HG02852 (cell line): ENCODE data around the gene CST9.
A peak's percentile ranks its signal among the peaks of the same experiment; 100 is the strongest.
"Not testable (repeated sequence)": the region's sequence is repeated elsewhere in the genome, so short reads cannot be mapped to it uniquely, and the experiment has no call there.

Experiments
- ATAC-seq: cut with Tn5 transposase; IDR thresholded peaks from one replicate; pipeline ENCODE4 v1.9.1; 2021; ENCODE audit warnings: mild to moderate bottlenecking, moderate library complexity; ENCODE audit not compliant: unreplicated experiment

Gene CST9

DNA sequence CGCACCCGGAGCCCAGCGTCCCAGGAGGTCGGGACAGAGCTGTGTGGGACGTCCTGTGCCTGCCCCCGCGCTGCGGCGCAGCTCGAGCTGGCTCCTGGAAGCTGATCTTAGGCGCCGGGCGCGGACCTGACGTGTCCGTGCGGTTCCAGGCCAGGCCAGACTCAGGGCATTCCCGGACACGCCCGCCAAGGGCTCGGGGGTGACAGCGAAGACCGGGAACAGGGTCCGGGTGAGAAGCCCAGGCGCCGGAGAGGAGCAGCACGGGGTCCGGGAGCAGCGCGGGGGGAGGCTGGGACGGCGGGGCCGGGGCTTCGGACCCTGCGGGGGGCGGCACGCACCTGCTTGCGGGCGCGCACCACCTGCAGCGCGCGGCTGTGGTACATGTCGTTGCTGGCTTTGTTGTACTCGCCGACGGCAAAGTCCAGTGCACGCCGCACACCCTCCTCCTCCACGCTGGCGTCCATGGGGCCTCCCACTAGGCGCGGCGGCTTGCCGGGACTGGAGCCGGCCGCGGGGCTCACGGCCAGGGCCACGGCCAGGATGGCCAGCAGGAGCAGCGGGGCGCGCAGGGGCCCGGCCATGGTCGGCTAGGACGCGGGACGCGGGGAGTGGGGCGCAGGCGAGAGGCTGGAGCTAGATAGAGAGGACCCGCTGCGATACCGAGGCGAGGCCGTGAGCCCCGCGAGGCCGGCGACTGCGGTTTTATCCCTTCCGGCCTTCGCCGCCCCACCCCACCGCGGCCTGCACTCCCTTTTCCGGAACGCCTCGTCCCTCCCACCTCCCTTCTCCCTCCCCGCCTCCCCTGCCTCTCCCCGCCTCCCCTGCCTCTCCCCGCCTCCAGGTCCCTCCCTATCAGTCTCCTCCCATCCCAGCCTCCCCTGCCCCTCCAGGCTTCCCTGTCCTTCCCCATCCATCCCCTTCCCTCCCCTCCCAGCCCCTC, 31.8 kb upstream of the CST9 start, which contains the start of gene CST3:
TSS of gene CST3 (minus strand) at position 674 of the 940 bp plus-strand sequence. CDS start at position 581, 93 bp downstream.
- peak; percentile 60 for ATAC-seq

DNA sequence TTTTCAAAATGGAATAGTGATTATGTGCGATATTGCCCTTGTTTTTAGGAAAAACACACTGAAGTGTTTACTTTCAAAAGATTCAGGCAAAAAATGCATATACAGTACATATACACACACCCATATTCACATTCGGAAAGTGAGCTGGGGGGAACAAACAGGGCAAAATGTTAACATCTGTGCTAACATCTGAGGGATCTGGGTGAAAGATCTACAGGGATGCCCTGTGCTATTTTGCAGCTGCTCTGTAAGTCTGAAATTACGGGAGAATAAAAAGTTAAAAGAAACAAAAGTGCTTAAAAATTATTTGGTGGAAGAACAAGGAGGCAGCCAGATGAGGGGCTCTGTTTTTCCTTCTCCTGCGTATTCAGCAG, 31.2 kb upstream of the CST9 start:
- ATAC-seq = peak; percentile 3

DNA sequence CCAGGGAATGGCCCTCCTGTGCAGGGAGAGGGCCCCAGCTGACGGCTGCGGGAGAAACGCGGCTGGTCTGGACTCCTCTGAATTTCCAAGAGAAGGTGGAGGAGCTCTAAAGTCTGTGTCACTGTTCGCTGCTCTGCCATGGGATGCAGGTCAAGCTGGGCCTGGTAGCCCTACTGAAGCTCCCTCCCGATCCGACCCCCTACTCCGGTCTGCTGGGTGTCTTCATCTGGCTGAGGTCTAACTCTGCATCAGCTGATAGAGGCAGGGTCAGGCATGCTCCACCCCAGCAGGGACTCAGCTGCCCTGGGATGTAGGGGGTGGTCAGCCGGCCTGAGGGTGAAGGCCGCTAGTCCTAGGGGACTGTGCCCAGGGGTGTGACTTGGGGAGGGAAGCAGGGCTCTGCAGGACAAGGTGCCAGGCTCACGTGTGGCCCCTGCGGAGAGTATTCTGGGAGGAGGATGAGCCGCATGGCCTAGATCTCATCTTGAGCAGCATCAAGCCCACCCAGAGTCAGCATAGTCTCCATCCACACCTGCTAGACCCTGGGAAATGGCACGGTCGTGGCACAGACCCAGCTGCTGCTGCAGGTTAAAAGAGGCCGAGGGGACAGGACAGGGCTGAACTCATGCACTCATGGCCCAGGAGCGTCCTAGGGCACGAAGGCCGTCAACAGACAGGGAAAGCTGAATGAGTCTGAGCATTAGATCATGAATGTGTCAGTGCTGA, 30.6 kb upstream of the CST9 start:
- ATAC-seq = no peak

GRCh38 chr20:23635768-23636090, 30.0 kb upstream of the CST9 start:
- not testable (repeated sequence) for ATAC-seq

GRCh38 chr20:23634985-23635767, 29.5 kb upstream of the CST9 start:
- ATAC-seq = no peak

DNA sequence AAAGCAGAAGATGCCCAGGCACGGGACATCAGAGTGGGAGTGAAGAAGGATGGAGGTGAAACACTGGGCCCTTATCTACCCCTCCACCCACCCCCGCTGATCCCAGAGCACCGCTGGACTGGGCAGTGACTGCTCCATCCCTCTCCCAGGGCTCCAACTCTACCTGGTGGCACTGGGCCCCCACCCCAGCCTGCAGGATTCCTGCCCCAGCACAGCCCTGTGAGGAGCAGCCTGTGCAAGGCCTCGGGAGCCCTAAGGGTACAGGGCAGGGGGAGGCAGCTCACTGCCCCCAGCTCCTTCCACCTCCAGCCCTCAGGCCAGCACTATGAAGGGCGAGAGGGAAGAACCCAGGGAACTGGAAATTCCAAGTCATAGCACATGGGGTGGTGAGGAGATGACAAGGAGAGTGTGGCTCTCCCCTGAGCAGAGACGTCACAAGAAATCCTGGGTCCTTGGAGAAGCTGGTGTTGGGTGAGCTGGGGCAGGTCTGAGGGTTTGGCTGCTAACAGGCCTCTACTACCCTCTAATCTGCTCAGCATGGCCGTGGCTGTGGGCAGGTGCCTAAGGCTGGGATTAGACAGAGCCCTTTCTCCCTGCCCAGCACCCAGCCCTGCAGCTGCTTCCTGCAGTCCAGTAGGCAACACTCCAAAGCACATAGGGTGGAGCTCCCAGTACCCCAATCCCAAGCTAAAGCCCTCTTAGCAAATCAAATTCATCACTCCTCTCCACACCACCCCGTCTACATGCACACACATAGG, 28.5 kb upstream of the CST9 start:
- ATAC-seq = no peak

- ATAC-seq = no peak
These were observed 27.2 kb upstream of the CST9 start for GRCh38 chr20:23632711-23633573.

GRCh38 chr20:23631981-23632710, 26.4 kb upstream of the CST9 start:
- no peak for ATAC-seq

- no peak for ATAC-seq
These were observed 25.6 kb upstream of the CST9 start for GRCh38 chr20:23631226-23631822.

DNA sequence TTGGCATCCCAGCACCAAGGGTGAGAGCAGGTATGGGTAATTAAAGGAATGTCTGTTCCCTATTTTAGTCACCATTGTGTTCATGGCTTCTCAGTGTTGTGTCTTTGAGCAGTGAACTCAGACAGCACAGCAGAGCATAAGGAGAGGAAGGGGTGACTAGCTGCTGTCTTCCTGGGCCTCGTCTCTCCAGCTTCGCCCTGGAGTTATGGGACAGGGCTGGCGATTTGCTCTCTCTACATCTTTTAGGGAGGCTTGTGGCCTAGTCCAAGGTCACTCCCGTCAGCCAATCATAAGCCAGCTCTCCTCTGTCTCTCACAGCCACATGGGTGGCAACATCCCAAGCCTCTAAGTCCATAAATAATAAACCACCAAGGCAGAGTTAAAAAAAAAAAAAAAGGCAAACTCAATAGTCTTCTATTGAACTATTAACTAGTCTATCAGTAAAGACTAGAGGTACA, 24.7 kb upstream of the CST9 start:
- ATAC-seq = no peak

DNA sequence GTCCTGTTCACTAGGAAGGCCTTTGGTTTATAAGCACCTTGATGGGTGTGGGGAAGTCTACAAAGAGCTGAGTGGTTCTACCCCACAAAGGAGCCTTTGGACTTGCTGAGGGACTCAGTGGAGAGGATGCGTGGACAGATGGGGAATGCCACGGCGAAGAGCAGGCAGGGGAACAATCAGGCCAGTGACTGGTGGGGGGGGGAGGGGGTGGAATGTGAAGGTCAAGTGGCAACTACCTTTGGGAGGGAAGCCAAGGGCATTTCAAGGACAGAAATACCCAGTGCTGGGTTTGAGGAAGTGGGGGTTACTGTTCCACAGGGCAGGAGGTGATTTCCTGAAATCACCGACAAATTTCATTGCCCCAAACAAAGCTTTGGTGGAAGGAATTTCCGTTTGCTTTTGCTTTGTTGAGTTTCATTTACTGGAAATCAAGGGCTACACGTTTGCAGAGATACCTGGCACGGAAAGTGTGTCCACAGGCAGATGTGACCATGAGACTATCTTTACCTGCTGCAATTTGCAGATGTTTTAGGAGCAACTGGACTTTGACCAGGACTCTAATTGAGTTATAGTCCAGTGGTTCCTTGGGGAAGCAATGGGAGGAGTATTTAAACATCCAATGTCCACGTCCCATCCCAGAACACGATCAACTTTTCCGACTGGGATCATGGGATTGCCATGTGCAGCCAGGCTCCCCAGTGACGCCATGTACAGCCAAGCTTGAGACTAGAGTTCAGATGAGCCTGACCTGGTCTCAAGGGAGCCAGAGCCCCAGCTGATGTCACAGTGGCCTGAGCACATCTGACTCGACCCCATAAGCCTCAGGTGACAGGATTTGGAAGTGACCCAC, 24.1 kb upstream of the CST9 start:
- ATAC-seq = no peak

DNA sequence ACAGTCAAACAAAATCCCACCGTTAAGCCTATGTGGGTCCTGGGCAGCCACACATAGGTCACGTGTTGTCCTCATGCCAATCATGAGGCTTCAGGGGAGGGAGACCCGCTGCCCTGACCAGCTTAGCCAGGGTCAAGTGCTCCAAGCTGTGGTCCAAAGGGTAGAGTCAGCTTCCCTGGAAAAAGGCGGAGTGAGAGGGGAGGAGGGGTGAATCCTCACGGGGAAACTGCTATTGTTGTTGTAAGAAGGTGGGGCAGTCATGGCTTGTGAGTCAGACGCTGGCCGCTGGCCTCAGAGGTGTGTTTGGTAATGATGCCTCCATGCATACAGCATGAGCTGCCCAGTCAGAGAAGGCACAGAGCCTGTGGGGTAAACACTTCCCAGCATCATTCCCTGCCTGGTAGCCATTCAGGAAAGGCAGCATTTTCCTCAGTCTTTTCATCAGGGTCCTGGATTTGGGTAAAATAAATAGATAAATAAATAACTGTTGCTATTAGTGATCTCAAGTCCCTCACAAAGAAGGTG, 23.4 kb upstream of the CST9 start:
- ATAC-seq = no peak

DNA sequence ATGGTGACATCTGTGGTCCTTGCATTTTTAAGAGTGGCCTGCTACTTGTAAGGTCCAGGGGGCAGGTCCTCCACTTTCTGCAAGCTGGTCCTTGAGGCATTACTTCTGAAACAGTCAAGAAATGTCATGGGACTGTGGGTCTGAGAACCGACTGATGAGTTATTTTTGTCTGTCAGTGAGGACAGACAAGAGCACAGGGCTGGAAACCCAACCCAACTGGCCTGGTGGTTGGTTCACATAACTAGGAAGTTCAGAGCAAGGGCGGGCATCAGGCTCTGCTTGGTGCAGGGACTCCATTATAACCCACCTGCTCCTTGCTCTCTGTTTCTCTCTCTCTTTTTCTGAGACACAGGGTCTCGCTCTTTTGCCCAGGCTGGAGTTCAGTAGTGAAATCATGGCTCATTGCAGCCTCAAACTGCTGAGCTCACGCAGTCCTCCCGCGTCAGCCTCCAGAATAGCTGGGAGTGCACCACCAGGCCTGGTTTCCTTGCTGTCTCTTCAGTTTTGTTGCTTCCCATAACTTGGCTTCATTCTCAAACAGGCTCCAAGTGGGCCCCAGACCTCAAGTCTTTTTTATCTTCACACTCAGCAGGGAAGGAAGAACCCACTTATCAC, 22.8 kb upstream of the CST9 start:
- no peak for ATAC-seq

- no peak for ATAC-seq
These were observed 21.8 kb upstream of the CST9 start for GRCh38 chr20:23627501-23627900.

GRCh38 chr20:23626040-23626620, 20.4 kb upstream of the CST9 start:
- no peak for ATAC-seq

GRCh38 chr20:23625236-23625964, 19.7 kb upstream of the CST9 start:
- no peak for ATAC-seq
